BJ (cell line): Measurements from ENCODE around the gene CARMIL3. TPM values are rescaled to one million over a fixed set of nuclear protein-coding genes. Genes with fewer than 3 reads are reported as not detected.

Source experiments
- CTCF ChIA-PET: fragments of 350-600 bp; formaldehyde crosslinking; extraction: SDS; loops from one replicate; lab custom pipeline; 2021; ENCODE audit warnings: antibody characterized with exemption, inconsistent platforms; lab: Yijun Ruan, JAX
- POLR2A ChIA-PET: fragments of 300-600 bp; sonication (Branson Sonifier 250); formaldehyde crosslinking; extraction: SDS; loops from one replicate; lab custom pipeline; 2021; ENCODE audit warnings: antibody characterized with exemption; lab: Charles Lee
- DNase-seq: peaks from one replicate; pipeline ENCODE4 v3.0.0-alpha.2; 2011; ENCODE audit warnings: low read depth
- H3K27me3 ChIP-seq: 2 replicates; pipeline ENCODE4 v1.6.0; 2011; ENCODE audit warnings: low read length; ENCODE audit not compliant: control insufficient read depth, insufficient read depth
- H3K36me3 ChIP-seq: 2 replicates; pipeline ENCODE4 v1.5.1; 2011; ENCODE audit warnings: low read length; ENCODE audit not compliant: control insufficient read depth, insufficient read depth
- H3K4me3 ChIP-seq: 2 replicates; pipeline ENCODE4 v1.5.1; 2011; ENCODE audit warnings: low read depth, mild to moderate bottlenecking, control low read depth, low read length
- polyA plus RNA-seq: library from polyadenylated mRNA; depleted of rRNA; stranded (reverse); fragments of >200 nt; gene quantifications from 2 replicates; pipeline ENCODE4 v1.2.3, GENCODE V29; 2011
- TF ChIP-seq, protein P1 (sequence below): IDR thresholded peaks from 2 replicates; pipeline ENCODE4 v1.5.1; 2011; ENCODE audit warnings: low read depth, mild to moderate bottlenecking, control low read depth, inconsistent platforms, low read length, moderate library complexity; ENCODE audit not compliant: insufficient read depth

Gene CARMIL3
- polyA plus RNA-seq, 1 experiment: 0.04 TPM

DNA sequence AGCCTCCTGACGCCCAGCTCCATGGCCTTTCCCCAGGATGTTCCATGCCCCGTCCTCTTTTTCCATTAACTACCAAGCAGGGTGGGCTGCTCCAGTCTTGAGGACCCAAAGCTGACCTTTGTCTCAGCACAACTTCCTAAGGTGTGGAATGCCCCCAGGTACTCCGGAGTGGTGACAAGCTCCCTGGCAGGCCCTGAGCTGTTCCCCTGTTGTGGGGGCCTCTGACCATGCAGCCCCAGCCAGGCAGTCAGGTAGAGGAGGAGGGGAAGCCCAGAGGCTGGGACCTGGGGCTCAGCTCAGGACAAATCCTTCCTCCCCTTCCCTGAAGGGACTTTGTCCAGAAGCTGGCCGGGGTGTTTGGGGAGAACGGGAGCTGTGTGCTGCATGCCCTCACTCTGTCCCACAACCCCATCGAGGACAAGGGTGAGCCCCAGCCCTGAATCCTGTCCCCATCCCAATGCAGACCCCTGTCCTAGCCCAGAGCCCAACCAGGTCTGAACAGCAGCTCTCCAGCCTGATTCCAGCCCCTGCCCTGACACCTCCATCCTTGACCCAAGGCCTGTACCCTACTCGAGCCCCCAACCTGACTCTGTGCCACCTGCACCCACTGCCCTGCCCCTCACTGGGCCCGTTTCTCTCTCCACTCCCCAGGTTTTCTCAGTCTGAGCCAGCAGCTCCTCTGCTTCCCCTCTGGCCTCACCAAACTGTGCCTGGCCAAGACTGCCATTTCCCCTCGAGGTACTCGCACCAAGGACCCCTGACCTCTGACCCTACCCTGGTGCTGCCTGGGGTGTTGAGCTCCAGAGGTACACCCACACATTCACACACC is 4.4 kb downstream of the CARMIL3 start:
- TF ChIP-seq, protein P1, sequence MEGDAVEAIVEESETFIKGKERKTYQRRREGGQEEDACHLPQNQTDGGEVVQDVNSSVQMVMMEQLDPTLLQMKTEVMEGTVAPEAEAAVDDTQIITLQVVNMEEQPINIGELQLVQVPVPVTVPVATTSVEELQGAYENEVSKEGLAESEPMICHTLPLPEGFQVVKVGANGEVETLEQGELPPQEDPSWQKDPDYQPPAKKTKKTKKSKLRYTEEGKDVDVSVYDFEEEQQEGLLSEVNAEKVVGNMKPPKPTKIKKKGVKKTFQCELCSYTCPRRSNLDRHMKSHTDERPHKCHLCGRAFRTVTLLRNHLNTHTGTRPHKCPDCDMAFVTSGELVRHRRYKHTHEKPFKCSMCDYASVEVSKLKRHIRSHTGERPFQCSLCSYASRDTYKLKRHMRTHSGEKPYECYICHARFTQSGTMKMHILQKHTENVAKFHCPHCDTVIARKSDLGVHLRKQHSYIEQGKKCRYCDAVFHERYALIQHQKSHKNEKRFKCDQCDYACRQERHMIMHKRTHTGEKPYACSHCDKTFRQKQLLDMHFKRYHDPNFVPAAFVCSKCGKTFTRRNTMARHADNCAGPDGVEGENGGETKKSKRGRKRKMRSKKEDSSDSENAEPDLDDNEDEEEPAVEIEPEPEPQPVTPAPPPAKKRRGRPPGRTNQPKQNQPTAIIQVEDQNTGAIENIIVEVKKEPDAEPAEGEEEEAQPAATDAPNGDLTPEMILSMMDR: no peak
- no peak for DNase-seq
- POLR2A ChIA-PET: no interaction called here
- H3K27me3 ChIP-seq: peaks cover 10% of the 10 kb centered on the region
- CTCF ChIA-PET: interaction anchor here (0.9 to 10.8 kb wide), 9 partner anchors 25 to 252 kb away, joined by 3 to 200 read pairs (median 6); partner anchors contain the start of genes CIDEB, DHRS1, NOP9 and PCK2
- H3K4me3 ChIP-seq: no peak overlapping the region
- no peaks in the 10 kb centered on the region for H3K36me3 ChIP-seq

DNA sequence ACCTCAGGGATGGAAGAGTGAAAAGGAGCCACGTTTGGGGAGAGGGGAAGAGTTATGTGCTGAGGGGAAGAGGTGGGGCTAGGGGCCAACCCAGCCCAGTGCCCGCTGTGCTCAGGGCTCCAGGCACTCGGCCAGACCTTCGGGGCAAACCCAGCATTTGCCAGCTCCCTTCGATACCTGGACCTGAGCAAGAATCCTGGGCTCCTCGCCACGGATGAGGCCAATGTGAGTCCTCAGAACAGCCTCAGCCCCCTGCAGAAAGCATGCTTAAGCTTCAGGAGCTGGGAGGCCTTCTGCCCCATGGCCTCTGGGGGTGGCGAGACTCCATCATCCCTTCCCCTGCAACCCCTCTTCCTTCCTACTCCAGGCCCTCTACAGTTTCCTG is 5.0 kb downstream of the CARMIL3 start:
- no peak overlapping the region for H3K4me3 ChIP-seq
- no peak for DNase-seq
- TF ChIP-seq, protein P1: no peak
- no peaks in the 10 kb centered on the region for H3K36me3 ChIP-seq
- H3K27me3 ChIP-seq: peaks cover 10% of the 10 kb centered on the region
- CTCF ChIA-PET: interaction anchor here (0.9 to 10.8 kb wide), 11 partner anchors 12 to 252 kb away, joined by 4 to 200 read pairs (median 11); partner anchors contain the start of genes CIDEB, CPNE6, DHRS1 and NOP9
- POLR2A ChIA-PET: no interaction called here

DNA sequence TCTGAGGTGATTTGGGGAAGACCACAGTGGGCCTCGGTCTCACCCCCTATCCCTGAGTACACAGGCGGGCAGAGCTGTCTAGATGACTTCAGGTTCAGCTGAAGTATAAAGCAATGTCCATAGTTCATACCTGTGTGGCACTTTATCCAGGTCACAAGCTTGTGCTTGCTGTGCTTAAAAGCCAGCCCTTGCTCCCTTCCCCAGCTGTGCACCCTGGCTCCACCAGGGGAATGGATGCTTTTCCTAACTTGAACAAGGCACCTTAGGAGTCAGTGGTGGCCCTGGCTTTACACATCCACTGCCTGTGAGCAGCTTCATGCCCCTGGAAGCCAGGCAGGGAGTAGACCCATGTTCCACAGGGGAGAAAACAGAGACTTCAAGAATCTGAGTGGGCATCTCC is 5.5 kb downstream of the CARMIL3 start:
- TF ChIP-seq, protein P1: no peak
- no peak overlapping the region for H3K4me3 ChIP-seq
- peaks cover 10% of the 10 kb centered on the region for H3K27me3 ChIP-seq
- DNase-seq: no peak
- CTCF ChIA-PET: interaction anchor here (0.9 to 10.8 kb wide), 21 partner anchors 12 to 251 kb away, joined by 3 to 200 read pairs (median 7); partner anchors contain the start of genes CIDEB, CPNE6, DCAF11 and DHRS1
- no peaks in the 10 kb centered on the region for H3K36me3 ChIP-seq
- POLR2A ChIA-PET: no interaction called here

DNA sequence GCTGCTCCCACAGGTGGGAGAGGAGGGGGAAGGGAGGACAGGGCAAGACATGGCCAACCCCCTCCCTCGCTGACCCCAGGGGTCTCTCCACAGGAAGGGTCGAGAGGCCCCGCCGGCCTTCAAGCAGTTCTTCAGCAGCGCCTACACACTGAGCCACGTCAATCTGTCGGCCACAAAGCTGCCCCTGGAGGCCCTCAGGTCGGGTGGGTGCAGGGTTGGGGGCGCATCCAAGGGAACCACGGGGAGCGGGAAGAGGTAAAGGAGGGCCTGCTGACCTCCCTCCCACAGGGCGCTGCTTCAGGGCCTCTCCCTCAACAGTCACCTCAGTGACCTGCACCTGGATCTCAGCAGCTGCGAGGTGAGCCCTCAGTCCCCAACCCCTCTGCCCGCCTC is 6.1 kb downstream of the CARMIL3 start:
- DNase-seq: no peak
- ChIA-PET POLR2A (interaction anchor here (0.6 kb wide), 1 partner anchor 49 kb away, joined by 3 read pairs; no protein-coding TSS in a partner anchor), CTCF (interaction anchor here (0.8 to 10.8 kb wide), 31 partner anchors 8 to 251 kb away, joined by 3 to 200 read pairs (median 6); partner anchors contain the start of genes CIDEB, CPNE6, DCAF11 and DHRS1)
- Histone ChIP-seq H3K36me3 (no peaks in the 10 kb centered on the region), H3K4me3 (no peak overlapping the region), H3K27me3 (peaks cover 10% of the 10 kb centered on the region)
- TF ChIP-seq, protein P1: no peak
